Cardiac muscle cell (in vitro differentiated cells and primary cell): ENCODE data around the gene CEP112. TPM values are rescaled to one million over a fixed set of nuclear protein-coding genes. Genes with fewer than 3 reads are reported as not detected.

Experiments used
- DNase-seq, 2 donors: peaks; one replicate each; pipeline versions ENCODE4 v3.0.0 to v3.0.0-alpha.2; 2010 to 2017; ENCODE audit warnings: low read depth in 1 of 2, low spot score in 1 of 2
- H3K27ac ChIP-seq: fragments of 200-600 bp; sonication (generic); 2 replicates; pipeline ENCODE4 v1.5.1; 2016
- H3K27me3 ChIP-seq: fragments of 200-600 bp; sonication (generic); 2 replicates; pipeline ENCODE4 v1.6.0; 2016; ENCODE audit warnings: control low read depth
- H3K36me3 ChIP-seq: fragments of 200-600 bp; sonication (generic); 2 replicates; pipeline ENCODE4 v1.5.1; 2016; ENCODE audit warnings: control low read depth
- H3K4me1 ChIP-seq: fragments of 200-600 bp; sonication (generic); 2 replicates; pipeline ENCODE4 v1.8.1; 2017; ENCODE audit warnings: low read depth, mild to moderate bottlenecking, mixed run types
- H3K4me3 ChIP-seq: fragments of 200-600 bp; sonication (generic); 2 replicates; pipeline ENCODE4 v1.5.1; 2016; ENCODE audit warnings: mild to moderate bottlenecking
- H3K9me3 ChIP-seq: fragments of 200-600 bp; sonication (generic); 2 replicates; pipeline ENCODE4 v1.5.1; 2017; ENCODE audit warnings: low read depth, mild to moderate bottlenecking, control low read depth
- CTCF ChIP-seq: IDR thresholded peaks from 2 replicates; pipeline ENCODE4 v1.5.1; 2012; ENCODE audit warnings: low read depth, mild to moderate bottlenecking, low read length
- polyA plus RNA-seq: library from polyadenylated mRNA; unstranded; fragments of >200 nt; fragmentation: Nextera tagmentation; extraction: Ambion mirVana; gene quantifications from 2 replicates; pipeline ENCODE4 v1.2.1, GENCODE V29; 2016
- total RNA-seq: library from RNA; depleted of rRNA; stranded (reverse); fragments of >200 nt; gene quantifications from 2 replicates; pipeline ENCODE4 v1.2.3, GENCODE V29; 2016

CEP112 gene
- total and polyA plus RNA-seq, 2 experiments from 2014 or later: 7.7 to 10.9 TPM

DNA sequence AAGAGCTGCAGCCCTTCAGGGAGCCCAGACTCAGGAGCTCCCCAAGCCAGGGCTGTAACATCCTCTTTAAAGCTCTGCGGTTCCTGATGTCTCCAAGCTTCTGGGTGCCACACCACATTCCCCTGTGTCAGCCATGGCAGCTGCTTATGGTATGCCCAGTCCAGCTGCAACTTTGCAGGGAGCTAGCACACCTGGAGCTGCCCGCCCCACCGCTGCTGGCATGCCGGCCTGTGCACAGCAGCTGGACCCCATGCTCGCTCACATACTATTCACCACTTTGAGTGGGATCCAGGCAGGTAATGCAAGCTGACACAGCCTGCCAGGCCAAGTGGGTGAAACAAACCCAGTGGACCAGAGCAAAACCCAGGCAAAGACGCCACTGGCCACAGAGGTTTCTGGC is 324.9 kb downstream of the CEP112 start:
- no peak overlapping the region for H3K27ac ChIP-seq
- H3K27me3 ChIP-seq: no peaks in the 10 kb centered on the region
- no peak for DNase-seq
- H3K4me3 ChIP-seq: no peak overlapping the region
- TF ChIP-seq CTCF: no peak
- peaks cover 9% of the 10 kb centered on the region for H3K4me1 ChIP-seq
- H3K36me3 ChIP-seq: no peaks in the 10 kb centered on the region
- H3K9me3 ChIP-seq: no peaks in the 10 kb centered on the region

DNA sequence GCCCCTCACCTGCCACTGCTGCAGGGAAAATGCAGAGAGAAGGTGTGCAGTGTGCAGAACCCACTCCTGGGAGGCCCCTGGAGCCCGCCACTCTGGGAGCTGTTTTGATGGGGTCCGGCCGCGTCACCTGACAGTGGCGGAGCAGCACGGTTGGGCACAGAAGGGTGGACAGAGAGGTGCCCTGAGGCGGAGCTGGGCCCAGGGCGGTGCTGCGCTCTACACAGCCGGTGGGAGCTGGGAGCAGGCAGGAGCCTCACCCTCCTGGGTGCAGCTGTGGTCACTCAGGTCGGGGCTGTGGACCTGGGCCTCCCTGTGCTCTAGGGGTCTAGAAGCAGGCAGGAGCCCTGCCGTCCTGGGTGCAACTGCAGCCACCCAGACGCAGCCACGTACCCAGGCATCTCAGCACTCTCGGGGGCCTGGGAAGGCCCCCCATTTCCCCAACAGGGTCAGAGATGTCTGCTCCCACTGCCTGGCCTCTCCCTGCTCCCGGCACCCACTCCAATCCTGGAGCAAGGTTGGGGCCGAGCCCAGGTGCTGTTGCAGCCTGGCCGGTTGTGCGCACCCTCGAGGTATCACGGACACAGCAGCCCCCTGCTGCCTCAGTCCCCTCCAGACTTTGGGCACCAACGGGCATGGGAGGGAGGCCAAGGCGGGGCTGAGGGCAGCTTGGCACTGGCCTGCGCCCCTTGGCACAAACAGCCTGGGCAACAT is 326.1 kb downstream of the CEP112 start:
- no peaks in the 10 kb centered on the region for H3K27me3 ChIP-seq
- no peaks in the 10 kb centered on the region for H3K9me3 ChIP-seq
- H3K27ac ChIP-seq: no peak overlapping the region
- H3K4me1 ChIP-seq: peaks cover 9% of the 10 kb centered on the region
- H3K4me3 ChIP-seq: no peak overlapping the region
- TF ChIP-seq CTCF: no peak
- no peak for DNase-seq
- no peaks in the 10 kb centered on the region for H3K36me3 ChIP-seq

DNA sequence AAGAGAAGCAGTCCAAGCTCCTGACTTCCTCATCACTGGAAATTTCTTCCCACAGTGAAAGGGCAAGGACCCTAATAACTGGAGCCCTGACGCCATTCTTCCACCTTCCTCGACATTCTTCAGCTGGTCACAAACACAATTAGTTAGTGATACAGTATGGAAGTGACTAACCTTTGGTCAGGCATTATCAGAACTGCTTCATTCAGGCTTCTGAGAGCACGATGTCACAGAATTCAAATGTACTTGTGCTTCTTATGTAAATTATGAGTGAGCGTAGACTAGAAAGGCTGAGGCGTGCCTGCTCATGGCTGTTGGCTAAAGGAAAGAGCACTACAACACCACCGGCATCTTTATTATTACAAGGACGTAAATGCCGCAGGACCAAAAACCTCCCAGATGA is 327.5 kb downstream of the CEP112 start:
- H3K4me3 ChIP-seq: no peak overlapping the region
- no peaks in the 10 kb centered on the region for H3K27me3 ChIP-seq
- no peak for DNase-seq
- H3K36me3 ChIP-seq: no peaks in the 10 kb centered on the region
- H3K27ac ChIP-seq: no peak overlapping the region
- H3K4me1 ChIP-seq: peaks cover 9% of the 10 kb centered on the region
- no peaks in the 10 kb centered on the region for H3K9me3 ChIP-seq
- no peak for TF ChIP-seq CTCF

- H3K27me3 ChIP-seq: no peaks in the 10 kb centered on the region
- H3K9me3 ChIP-seq: no peaks in the 10 kb centered on the region
- TF ChIP-seq CTCF: no peak
- DNase-seq: no peak
- no peak overlapping the region for H3K27ac ChIP-seq
- H3K4me3 ChIP-seq: no peak overlapping the region
- H3K4me1 ChIP-seq: no peaks in the 10 kb centered on the region
- H3K36me3 ChIP-seq: no peaks in the 10 kb centered on the region
These were observed 334.2 kb downstream of the CEP112 start for GRCh38 chr17:65857718-65858117.

GRCh38 chr17:65856865-65857264 is 335.1 kb downstream of the CEP112 start:
- no peak overlapping the region for H3K4me3 ChIP-seq
- H3K27ac ChIP-seq: no peak overlapping the region
- H3K4me1 ChIP-seq: no peaks in the 10 kb centered on the region
- no peaks in the 10 kb centered on the region for H3K9me3 ChIP-seq
- no peaks in the 10 kb centered on the region for H3K27me3 ChIP-seq
- peak in 1 of 2 donors; percentile 21 for DNase-seq
- TF ChIP-seq CTCF: no peak
- H3K36me3 ChIP-seq: no peaks in the 10 kb centered on the region
